Activated CD8-positive, alpha-beta memory T cell treated with anti-CD3 and anti-CD28 coated beads for 36 hours (primary cell): ENCODE measurements around the gene WNT10A. TPM values are rescaled to one million over a fixed set of nuclear protein-coding genes. Genes with fewer than 3 reads are reported as not detected.

Source experiments
- CTCF ChIA-PET: fragments of 350-600 bp; sonication (Branson Sonifier 250); formaldehyde crosslinking; loops from one replicate; lab custom pipeline; 2021; ENCODE audit warnings: antibody characterized with exemption; lab: Charles Lee
- POLR2A ChIA-PET: fragments of 350-600 bp; sonication (Branson Sonifier 250); formaldehyde crosslinking; loops from one replicate; lab custom pipeline; 2021; ENCODE audit warnings: antibody characterized with exemption; lab: Charles Lee
- total RNA-seq, 2 experiments: library from RNA; stranded (reverse); gene quantifications; one replicate each; pipeline ENCODE4 v1.2.3, GENCODE V29; 2021

The WNT10A gene
- total RNA-seq, 2 experiments from 2014 or later, result 0.80 to 1.1 TPM

GRCh38 chr2:218882866-218883366 lies 2.3 kb downstream of the WNT10A start:
- ChIA-PET POLR2A (interaction anchor here (1.4 to 1.9 kb wide), 2 partner anchors 10 to 14 kb away, joined by 6 to 14 read pairs; no protein-coding TSS in a partner anchor), CTCF (interaction anchor here (22.2 kb wide), 1 partner anchor 17 kb away, joined by 663 read pairs; no protein-coding TSS in a partner anchor)

GRCh38 chr2:218883491-218884490 lies 3.1 kb downstream of the WNT10A start:
- POLR2A ChIA-PET, result interaction anchor here (1.4 to 1.9 kb wide), 3 partner anchors 9 to 13 kb away, joined by 6 to 14 read pairs (median 9); no protein-coding TSS in a partner anchor

GRCh38 chr2:218884519-218884918 lies 3.9 kb downstream of the WNT10A start:
- CTCF ChIA-PET, result interaction anchor here (0.6 to 22.2 kb wide), 4 partner anchors 8 to 59 kb away, joined by 3 to 663 read pairs (median 24); no protein-coding TSS in a partner anchor
- POLR2A ChIA-PET, result interaction anchor here (1.9 kb wide), 1 partner anchor 12 kb away, joined by 9 read pairs; no protein-coding TSS in a partner anchor

More at GRCh38 chr2:218883491-218884490, 3.1 kb downstream of the WNT10A start:
- CTCF ChIA-PET, result interaction anchor here (0.6 to 22.2 kb wide), 4 partner anchors 7 to 59 kb away, joined by 3 to 663 read pairs (median 24); no protein-coding TSS in a partner anchor

DNA sequence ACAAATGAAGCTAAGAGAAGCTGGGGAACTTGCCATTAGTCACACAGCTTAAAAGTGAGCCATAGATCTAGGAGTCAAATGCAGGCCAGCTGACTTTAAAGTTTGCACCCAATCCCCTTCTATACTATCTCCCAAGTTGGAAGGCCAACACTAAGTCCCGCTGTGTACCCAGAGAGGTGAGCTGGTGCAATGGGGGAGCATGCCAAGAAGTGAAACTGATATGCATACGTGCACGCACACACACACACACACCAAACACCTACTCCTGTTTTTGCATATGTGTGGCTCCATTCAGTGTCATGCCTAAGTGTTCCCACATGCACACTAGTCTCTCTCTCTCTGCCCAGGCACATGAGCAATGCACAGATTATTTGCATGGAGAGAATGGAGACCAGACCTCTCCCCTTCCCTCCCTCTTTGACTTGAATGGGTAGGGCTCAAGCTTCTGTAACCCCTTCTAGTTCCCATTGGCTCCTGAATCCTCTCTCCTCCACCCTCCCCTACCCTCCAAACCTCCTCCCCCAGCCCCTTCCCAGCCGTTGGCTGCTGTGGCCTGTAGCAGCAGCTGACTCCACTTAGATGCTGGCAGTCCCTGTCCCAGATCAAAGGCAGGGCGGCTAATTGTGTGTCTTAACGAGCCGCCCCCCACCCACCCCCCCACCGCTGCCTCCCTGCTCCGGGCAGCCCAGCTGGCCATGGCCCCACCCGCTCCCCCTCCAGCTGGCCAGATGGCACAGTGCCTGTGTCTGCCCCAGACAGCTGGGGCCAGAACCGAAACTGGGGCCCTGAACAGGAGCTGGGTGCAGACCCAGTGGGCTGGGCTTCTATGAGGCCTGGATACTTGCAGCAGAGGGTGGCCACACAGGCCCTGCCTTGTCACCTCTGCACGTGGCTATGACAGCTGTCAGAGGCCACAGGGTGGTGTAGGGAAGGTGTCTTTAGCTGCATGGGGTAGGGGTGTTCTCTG lies 5.6 kb downstream of the WNT10A start:
- CTCF ChIA-PET, result interaction anchor here (5.2 to 22.2 kb wide), 2 partner anchors 10 to 14 kb away, joined by 46 to 663 read pairs; no protein-coding TSS in a partner anchor
- POLR2A ChIA-PET, result no interaction called here

DNA sequence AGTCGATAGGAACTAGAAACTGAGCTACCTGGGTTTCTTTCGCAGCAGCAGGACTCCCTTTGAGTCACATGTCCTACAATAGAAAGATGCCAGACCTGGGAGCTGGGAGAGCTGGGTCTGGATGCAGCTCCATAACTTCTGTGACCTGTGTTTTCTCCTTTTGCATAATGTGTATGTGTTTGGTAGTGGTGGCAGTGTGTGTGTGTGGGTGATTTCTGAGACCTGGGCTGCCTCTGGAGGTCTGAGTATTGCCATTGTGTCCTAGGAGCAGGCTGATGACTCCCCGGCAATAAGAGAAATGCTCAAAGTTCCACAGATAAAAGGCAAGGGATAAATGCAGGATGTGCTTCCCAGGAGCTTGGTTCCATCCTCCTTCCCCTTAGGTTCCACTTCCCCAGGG lies 6.4 kb downstream of the WNT10A start:
- POLR2A ChIA-PET, result interaction anchor here (1.0 kb wide), 1 partner anchor 10 kb away, joined by 3 read pairs; no protein-coding TSS in a partner anchor
- CTCF ChIA-PET, result interaction anchor here (0.6 to 22.2 kb wide), 5 partner anchors 11 to 585 kb away, joined by 3 to 663 read pairs (median 5); no protein-coding TSS in a partner anchor

GRCh38 chr2:218888341-218888740 lies 7.7 kb downstream of the WNT10A start:
- POLR2A ChIA-PET, result no interaction called here
- CTCF ChIA-PET, result interaction anchor here (1.0 to 22.2 kb wide), 5 partner anchors 10 to 586 kb away, joined by 3 to 663 read pairs (median 5); no protein-coding TSS in a partner anchor

DNA sequence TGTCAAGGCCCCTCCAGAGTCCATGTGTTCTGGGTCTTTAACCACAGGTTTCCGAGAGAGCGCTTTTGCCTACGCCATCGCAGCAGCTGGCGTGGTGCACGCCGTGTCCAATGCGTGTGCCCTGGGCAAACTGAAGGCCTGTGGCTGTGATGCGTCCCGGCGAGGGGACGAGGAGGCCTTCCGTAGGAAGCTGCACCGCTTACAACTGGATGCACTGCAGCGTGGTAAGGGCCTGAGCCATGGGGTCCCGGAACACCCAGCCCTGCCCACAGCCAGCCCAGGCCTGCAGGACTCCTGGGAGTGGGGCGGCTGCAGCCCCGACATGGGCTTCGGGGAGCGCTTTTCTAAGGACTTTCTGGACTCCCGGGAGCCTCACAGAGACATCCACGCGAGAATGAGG lies 9.3 kb downstream of the WNT10A start:
- POLR2A ChIA-PET, result no interaction called here
- CTCF ChIA-PET, result interaction anchor here (20.4 to 22.2 kb wide), 2 partner anchors 10 to 11 kb away, joined by 663 read pairs; partner anchors contain the start of gene WNT10A

- POLR2A ChIA-PET, result no interaction called here
- CTCF ChIA-PET, result interaction anchor here (1.3 to 20.4 kb wide), 2 partner anchors 9 to 12 kb away, joined by 3 to 663 read pairs; partner anchors contain the start of gene WNT10A
These were observed 9.7 kb downstream of the WNT10A start for GRCh38 chr2:218890369-218890768.

- POLR2A ChIA-PET, result interaction anchor here (1.3 to 2.3 kb wide), 2 partner anchors 11 to 105 kb away, joined by 4 to 18 read pairs; partner anchors contain the start of gene WNT10A
- CTCF ChIA-PET, result interaction anchor here (0.9 to 20.4 kb wide), 4 partner anchors 8 to 44 kb away, joined by 3 to 663 read pairs (median 4); partner anchors contain the start of gene WNT10A
These were observed 10.9 kb downstream of the WNT10A start for GRCh38 chr2:218891275-218892135.

DNA sequence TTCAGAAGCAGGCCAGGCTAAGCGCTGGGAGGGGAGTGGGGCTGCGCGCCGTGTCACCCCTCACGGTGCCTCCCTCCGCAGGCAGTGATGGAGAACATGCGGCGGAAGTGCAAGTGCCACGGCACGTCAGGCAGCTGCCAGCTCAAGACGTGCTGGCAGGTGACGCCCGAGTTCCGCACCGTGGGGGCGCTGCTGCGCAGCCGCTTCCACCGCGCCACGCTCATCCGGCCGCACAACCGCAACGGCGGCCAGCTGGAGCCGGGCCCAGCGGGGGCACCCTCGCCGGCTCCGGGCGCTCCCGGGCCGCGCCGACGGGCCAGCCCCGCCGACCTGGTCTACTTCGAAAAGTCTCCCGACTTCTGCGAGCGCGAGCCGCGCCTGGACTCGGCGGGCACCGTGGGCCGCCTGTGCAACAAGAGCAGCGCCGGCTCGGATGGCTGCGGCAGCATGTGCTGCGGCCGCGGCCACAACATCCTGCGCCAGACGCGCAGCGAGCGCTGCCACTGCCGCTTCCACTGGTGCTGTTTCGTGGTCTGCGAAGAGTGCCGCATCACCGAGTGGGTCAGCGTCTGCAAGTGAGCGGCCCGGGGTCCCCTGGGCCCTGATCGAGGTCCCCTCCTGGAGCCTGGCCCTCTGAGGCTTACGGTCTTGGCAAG lies 12.2 kb downstream of the WNT10A start:
- POLR2A ChIA-PET, result interaction anchor here (0.7 to 2.3 kb wide), 7 partner anchors 10 to 353 kb away, joined by 3 to 18 read pairs (median 4); partner anchors contain the start of gene WNT10A
- CTCF ChIA-PET, result interaction anchor here (0.9 to 20.4 kb wide), 4 partner anchors 9 to 495 kb away, joined by 3 to 663 read pairs (median 4); partner anchors contain the start of genes DNPEP and WNT10A

DNA sequence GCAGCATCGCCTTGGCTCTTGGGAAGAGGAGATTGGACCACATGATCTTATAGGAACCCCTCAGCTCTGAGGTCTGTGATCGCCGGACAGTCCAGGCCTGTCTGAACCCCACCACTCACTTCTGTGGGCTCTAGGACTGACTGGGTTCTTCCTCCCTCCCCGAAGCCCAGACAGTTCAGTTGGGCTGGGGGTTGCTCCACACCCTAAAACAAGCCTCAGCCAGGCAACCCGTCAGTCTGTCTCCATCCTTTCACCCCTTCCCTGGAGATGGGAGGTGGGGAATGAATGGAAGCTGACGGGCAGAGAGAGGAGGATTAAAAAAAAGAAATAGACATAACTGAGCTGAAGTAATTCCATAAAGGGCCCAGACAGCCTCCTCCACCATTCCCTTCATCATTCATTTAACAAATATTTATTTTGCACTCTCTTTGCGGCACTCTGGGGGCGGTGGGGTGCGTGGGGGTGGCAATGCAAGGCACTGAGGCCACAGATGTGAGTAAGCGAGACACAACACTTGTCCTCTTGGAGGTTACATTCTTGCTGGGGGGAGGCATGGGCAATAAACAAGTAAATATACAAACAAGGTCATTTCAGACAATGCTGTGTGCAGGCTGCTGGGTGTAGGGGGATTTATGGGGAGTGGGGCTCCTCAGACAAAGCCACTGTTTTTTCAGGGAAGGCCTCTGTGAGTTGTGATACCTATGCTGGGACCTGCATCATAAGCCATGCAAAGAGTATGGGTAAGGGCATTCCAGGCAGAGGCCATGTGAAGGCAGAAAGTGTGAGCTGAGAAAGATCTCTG lies 12.9 kb downstream of the WNT10A start:
- POLR2A ChIA-PET, result interaction anchor here (1.3 to 2.3 kb wide), 3 partner anchors 10 to 103 kb away, joined by 4 to 18 read pairs (median 6); partner anchors contain the start of gene WNT10A
- CTCF ChIA-PET, result interaction anchor here (0.9 to 20.4 kb wide), 3 partner anchors 8 to 494 kb away, joined by 3 to 663 read pairs (median 3); partner anchors contain the start of genes DNPEP and WNT10A

GRCh38 chr2:218894151-218894879 lies 13.7 kb downstream of the WNT10A start:
- ChIA-PET POLR2A (no interaction called here), CTCF (interaction anchor here (1.4 to 20.4 kb wide), 3 partner anchors 8 to 86 kb away, joined by 3 to 663 read pairs (median 7); partner anchors contain the start of gene WNT10A)

GRCh38 chr2:218894880-218895157 lies 14.2 kb downstream of the WNT10A start:
- CTCF ChIA-PET, result interaction anchor here (2.1 to 20.4 kb wide), 2 partner anchors 16 to 86 kb away, joined by 7 to 663 read pairs; partner anchors contain the start of gene WNT10A
- POLR2A ChIA-PET, result no interaction called here

- ChIA-PET CTCF (interaction anchor here (1.4 to 20.4 kb wide), 3 partner anchors 17 to 499 kb away, joined by 4 to 663 read pairs (median 7); partner anchors contain the start of gene WNT10A), POLR2A (interaction anchor here (0.7 to 3.0 kb wide), 3 partner anchors 11 to 86 kb away, joined by 3 to 9 read pairs (median 4); no protein-coding TSS in a partner anchor)
These were observed 14.7 kb downstream of the WNT10A start for GRCh38 chr2:218895326-218895725.
